ENCODE results near the gene AKAP6.
A peak's percentile ranks its signal among the peaks of the same experiment; 100 is the strongest.

AKAP6 gene

GRCh38 chr14:32492457-32492856, 163.4 kb downstream of the AKAP6 start:
- DNase-seq = no peak

- no peak for DNase-seq
These were observed 165.7 kb downstream of the AKAP6 start for GRCh38 chr14:32494609-32495434.

- DNase-seq = no peak
These were observed 166.3 kb downstream of the AKAP6 start for GRCh38 chr14:32495435-32495734.

GRCh38 chr14:32497248-32497647, 168.2 kb downstream of the AKAP6 start:
- no peak for DNase-seq

- peak; percentile 23 for DNase-seq
These were observed 178.2 kb downstream of the AKAP6 start for GRCh38 chr14:32507029-32507984.

GRCh38 chr14:32508281-32508680, 179.2 kb downstream of the AKAP6 start:
- no peak for DNase-seq

GRCh38 chr14:32509632-32510187, 180.6 kb downstream of the AKAP6 start:
- peak; percentile 3 for DNase-seq

- DNase-seq = no peak
These were observed 181.7 kb downstream of the AKAP6 start for GRCh38 chr14:32510815-32511214.

GRCh38 chr14:32512348-32512747, 183.2 kb downstream of the AKAP6 start:
- no peak for DNase-seq

- no peak for DNase-seq
These were observed 183.7 kb downstream of the AKAP6 start for GRCh38 chr14:32512813-32513212.

GRCh38 chr14:32513571-32514009, 184.5 kb downstream of the AKAP6 start:
- peak; percentile 19 for DNase-seq

- no peak for DNase-seq
These were observed 185.1 kb downstream of the AKAP6 start for GRCh38 chr14:32514236-32514635.

GRCh38 chr14:32514681-32515080, 185.6 kb downstream of the AKAP6 start:
- DNase-seq = no peak

GRCh38 chr14:32524609-32525375, 195.7 kb downstream of the AKAP6 start:
- DNase-seq = no peak

- DNase-seq = no peak
These were observed 196.5 kb downstream of the AKAP6 start for GRCh38 chr14:32525591-32525990.

GRCh38 chr14:32530800-32531199, 201.7 kb downstream of the AKAP6 start:
- DNase-seq = no peak

- DNase-seq = no peak
These were observed 202.9 kb downstream of the AKAP6 start for GRCh38 chr14:32531942-32532515.

GRCh38 chr14:32534145-32534544, 205.0 kb downstream of the AKAP6 start:
- no peak for DNase-seq

GRCh38 chr14:32536175-32536574, 207.1 kb downstream of the AKAP6 start:
- no peak for DNase-seq

GRCh38 chr14:32537166-32537565, 208.1 kb downstream of the AKAP6 start:
- DNase-seq = no peak

GRCh38 chr14:32542507-32542906, 213.4 kb downstream of the AKAP6 start:
- no peak for DNase-seq

- DNase-seq = no peak
These were observed 216.0 kb downstream of the AKAP6 start for GRCh38 chr14:32545095-32545494.
